ENCODE data around the gene RPUSD3. TPM values are rescaled to one million over a fixed set of nuclear protein-coding genes. Genes with fewer than 3 reads are reported as not detected.

The RPUSD3 gene
- total RNA-seq, 4 donors from 2014 or later, result 9.7 to 35.8 (median 26.9) TPM

DNA sequence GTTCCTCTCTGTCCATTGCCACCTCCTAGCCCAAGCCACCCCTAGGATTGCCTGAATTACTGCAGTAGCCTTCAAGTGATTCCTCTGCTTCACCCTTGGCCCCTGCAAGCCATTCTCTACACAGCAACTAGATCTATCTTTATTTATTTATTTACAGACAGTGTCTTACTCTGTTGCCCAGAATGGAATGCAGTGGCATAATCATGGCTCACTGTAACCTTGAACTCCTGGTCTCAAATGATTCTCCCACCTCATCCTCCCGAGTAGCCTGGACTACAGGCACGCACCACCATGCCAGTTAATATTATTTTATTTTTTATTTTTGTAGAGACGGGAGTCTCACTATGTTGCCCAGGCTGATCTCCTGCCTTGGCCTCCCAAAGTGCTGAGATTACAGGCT is 44.7 kb upstream of the RPUSD3 start:
- no peak for DNase-seq
- Histone ChIP-seq H3K27ac (no peak overlapping the region), H3K4me1 (peaks cover 0 to 4% of the 10 kb centered on the region in 2 donors), H3K4me3 (no peak overlapping the region), H3K36me3 (no peaks in the 10 kb centered on the region), H3K9me3 (no peaks in the 10 kb centered on the region), H3K27me3 (no peaks in the 10 kb centered on the region)
- TF ChIP-seq POLR2A (IDR thresholded peaks at IDR 0.05), result no peak
- TF ChIP-seq, protein P1, sequence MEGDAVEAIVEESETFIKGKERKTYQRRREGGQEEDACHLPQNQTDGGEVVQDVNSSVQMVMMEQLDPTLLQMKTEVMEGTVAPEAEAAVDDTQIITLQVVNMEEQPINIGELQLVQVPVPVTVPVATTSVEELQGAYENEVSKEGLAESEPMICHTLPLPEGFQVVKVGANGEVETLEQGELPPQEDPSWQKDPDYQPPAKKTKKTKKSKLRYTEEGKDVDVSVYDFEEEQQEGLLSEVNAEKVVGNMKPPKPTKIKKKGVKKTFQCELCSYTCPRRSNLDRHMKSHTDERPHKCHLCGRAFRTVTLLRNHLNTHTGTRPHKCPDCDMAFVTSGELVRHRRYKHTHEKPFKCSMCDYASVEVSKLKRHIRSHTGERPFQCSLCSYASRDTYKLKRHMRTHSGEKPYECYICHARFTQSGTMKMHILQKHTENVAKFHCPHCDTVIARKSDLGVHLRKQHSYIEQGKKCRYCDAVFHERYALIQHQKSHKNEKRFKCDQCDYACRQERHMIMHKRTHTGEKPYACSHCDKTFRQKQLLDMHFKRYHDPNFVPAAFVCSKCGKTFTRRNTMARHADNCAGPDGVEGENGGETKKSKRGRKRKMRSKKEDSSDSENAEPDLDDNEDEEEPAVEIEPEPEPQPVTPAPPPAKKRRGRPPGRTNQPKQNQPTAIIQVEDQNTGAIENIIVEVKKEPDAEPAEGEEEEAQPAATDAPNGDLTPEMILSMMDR (IDR thresholded peaks at IDR 0.05), result no peak
- intact Hi-C loops (cut with DNase I; ENCODE audit: low total_unique reads), result no loop called here

DNA sequence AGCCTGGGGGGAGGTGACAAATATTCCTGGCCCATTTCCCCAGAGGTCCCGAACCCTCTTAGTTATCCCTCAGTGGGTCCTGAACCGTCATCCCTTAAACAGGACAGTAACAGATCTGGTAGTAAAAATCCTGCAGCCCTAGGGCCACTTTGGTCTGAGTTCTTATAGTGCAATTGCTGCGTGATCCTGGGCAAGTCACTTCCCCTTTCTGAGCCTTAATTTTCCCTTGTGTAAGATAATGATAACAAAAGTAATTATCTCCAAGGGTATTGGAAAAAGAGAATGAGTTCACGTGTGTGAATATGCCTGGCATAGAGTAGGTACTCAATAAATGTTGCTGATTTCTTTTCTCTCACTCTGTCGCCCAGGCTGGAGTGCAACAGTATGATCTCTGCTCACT is 43.7 kb upstream of the RPUSD3 start:
- Histone ChIP-seq H3K4me3 (no peak overlapping the region), H3K27me3 (no peaks in the 10 kb centered on the region), H3K36me3 (no peaks in the 10 kb centered on the region), H3K4me1 (peaks cover 0 to 4% of the 10 kb centered on the region in 2 donors), H3K9me3 (no peaks in the 10 kb centered on the region), H3K27ac (no peak overlapping the region)
- TF ChIP-seq, protein P1 (IDR thresholded peaks at IDR 0.05), result no peak
- no peak for TF ChIP-seq POLR2A (IDR thresholded peaks at IDR 0.05)
- intact Hi-C loops (cut with DNase I; ENCODE audit: low total_unique reads), result no loop called here
- no peak for DNase-seq

DNA sequence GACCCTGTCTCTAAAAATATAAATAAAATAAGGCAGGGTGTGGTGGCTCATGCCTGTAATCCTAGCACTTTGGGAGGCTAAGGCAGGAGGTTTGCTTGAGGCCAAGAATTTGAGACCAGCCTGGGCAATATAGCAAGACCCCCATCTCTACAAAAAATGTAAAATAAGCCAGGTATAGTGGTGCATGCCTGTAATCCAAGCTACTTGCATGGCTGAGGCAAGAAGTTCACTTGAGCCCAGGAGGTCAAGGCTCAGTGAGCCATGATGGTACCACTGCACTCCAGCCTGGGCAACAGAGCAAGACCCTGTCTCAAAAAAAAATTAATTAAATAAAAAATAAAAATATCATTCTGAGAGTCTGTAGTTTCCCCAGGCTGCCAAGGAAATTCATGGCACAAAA is 42.5 kb upstream of the RPUSD3 start:
- DNase-seq, result no peak
- Histone ChIP-seq H3K27ac (no peak overlapping the region), H3K4me3 (no peak overlapping the region), H3K4me1 (peaks cover 0 to 3% of the 10 kb centered on the region in 2 donors), H3K27me3 (no peaks in the 10 kb centered on the region), H3K9me3 (no peaks in the 10 kb centered on the region), H3K36me3 (no peaks in the 10 kb centered on the region)
- intact Hi-C loops (cut with DNase I; ENCODE audit: low total_unique reads), result no loop called here
- TF ChIP-seq, protein P1 (IDR thresholded peaks at IDR 0.05), result no peak
- no peak for TF ChIP-seq POLR2A (IDR thresholded peaks at IDR 0.05)

DNA sequence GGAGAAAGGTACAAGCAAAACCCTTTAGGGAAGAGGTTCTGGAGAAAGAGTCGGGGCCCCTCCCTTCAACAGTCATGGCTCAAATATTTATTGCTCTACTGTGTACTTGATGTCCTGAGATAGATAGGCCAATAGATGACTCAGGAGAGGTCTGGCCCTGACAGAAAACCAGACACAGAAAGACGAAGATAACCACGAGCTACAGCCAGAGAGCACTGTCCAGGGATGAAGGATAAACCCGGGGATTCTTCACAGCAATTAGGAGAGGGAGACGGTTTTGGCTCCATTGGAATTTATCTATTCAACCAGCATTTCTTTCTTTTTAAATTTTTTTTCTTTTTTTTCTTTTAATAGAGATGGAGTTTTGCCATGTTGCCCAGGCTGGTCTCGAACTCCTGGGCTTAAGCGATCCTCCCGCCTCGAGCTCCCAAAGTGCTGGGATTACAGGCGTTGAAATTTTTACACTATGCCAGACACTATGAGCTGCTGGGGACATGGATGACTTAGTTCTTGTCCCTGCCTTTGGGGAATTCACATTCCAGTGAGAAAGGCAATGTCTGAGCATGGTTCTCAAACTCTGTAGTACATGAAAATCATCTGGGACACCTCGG is 40.9 kb upstream of the RPUSD3 start:
- no peak for TF ChIP-seq POLR2A (IDR thresholded peaks at IDR 0.05)
- TF ChIP-seq, protein P1 (IDR thresholded peaks at IDR 0.05), result peak in 1 of 4 experiments; percentile 16
- H3K4me3 ChIP-seq, result no peak overlapping the region
- peak; percentile 48 to 82 for DNase-seq
- intact Hi-C loops (cut with DNase I; ENCODE audit: low total_unique reads), result no loop called here
- H3K4me1 ChIP-seq, result peaks cover 0 to 3% of the 10 kb centered on the region in 2 donors
- no peaks in the 10 kb centered on the region for H3K9me3 ChIP-seq
- no peaks in the 10 kb centered on the region for H3K27me3 ChIP-seq
- peak overlapping the region; percentile 81 to 86 for H3K27ac ChIP-seq
- no peaks in the 10 kb centered on the region for H3K36me3 ChIP-seq

DNA sequence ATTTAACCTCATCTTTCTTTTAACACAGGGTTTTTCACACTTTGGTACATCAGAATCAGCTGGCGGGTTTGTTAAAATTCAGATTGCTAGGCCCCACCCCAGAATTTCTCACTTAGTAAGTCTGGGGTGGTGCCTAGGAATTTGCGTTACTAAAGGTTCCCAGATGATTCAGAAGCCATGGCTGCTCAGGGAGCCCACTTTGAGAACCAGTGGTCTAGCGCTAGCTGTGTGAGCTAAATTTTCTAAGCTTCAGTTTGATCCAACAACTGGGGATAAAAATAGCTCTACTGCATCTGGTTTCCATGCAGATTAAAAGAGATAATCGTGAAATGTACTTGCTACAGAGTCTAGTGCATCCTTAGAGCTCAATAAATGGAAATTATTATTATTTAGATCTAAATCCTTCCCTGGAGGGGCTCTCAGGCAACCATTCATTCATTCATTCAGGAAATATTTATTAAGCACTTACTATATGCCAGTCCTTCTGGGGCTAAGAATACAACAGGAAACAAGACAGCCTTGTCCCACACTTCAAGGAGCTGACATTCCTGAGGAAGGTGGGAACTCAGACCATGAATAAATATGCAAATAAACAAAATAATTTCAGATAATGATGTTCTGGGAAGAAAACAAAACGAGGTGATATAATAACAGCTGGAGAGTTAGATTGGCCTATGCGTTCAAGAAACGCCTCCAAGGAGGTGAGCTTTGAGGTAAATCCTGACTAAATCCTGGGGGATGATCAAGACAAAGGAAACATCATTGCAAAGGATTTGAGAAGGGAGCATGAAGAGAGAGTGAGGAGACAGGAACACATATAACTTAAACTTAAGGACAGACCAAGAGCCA is 40.1 kb upstream of the RPUSD3 start:
- peak in 1 of 2 donors; percentile 53 for DNase-seq
- Histone ChIP-seq H3K36me3 (no peaks in the 10 kb centered on the region), H3K9me3 (no peaks in the 10 kb centered on the region), H3K27me3 (no peaks in the 10 kb centered on the region), H3K4me1 (peaks cover 0 to 5% of the 10 kb centered on the region in 2 donors), H3K27ac (peak overlapping the region; percentile 81 to 86), H3K4me3 (no peak overlapping the region)
- intact Hi-C loops (cut with DNase I; ENCODE audit: low total_unique reads), result no loop called here
- TF ChIP-seq, protein P1 (IDR thresholded peaks at IDR 0.05), result no peak
- TF ChIP-seq POLR2A (IDR thresholded peaks at IDR 0.05), result no peak

All from uterus (tissue), 4 donors.